ENCODE measurements around the gene KCNG4. TPM values are rescaled to one million over a fixed set of nuclear protein-coding genes. Genes with fewer than 3 reads are reported as not detected.

The KCNG4 gene
- total and polyA plus RNA-seq, 2 of the 8 experiments (the other 6 are each of a cell fraction or from before 2014, with no cell fraction given): not detected

GRCh38 chr16:84260766-84261554 is 21.1 kb upstream of the KCNG4 start:
- Histone ChIP-seq H3K4me3 (ENCODE audit: extremely low read depth in 1 of 4, insufficient read depth in 2 of 4, low read depth in 3 of 4, low read length in 4 of 4) (no peak overlapping the region), H3K36me3 (ENCODE audit: control insufficient read depth in 2 of 4, insufficient read depth in 4 of 4, low read length in 3 of 4) (no peaks in the 10 kb centered on the region), H2BK15ac (ENCODE audit: low read length) (no peak overlapping the region), H3K14ac (ENCODE audit: insufficient read length) (no peak overlapping the region), H3K23me2 (ENCODE audit: low read depth, low read length) (no peaks in the 10 kb centered on the region; the same call in 1 of the 2 replicates), H4K5ac (ENCODE audit: insufficient read length, low read depth, low read length) (no peak overlapping the region), H3K9me3 (ENCODE audit: insufficient read depth in 2 of 2, low read depth in 1 of 2, low read length in 1 of 2) (no peaks in the 10 kb centered on the region), H3K79me2 (ENCODE audit: control insufficient read depth in 1 of 2, insufficient read depth in 2 of 2, low read length in 2 of 2) (no peaks in the 10 kb centered on the region; a peak in 1 of 4 replicates), H3K4ac (replicated peaks; ENCODE audit: insufficient read length, low read depth, low read length) (no peak overlapping the region), H3K27ac (ENCODE audit: low read depth, low read length) (no peak overlapping the region), H4K91ac (replicated peaks; ENCODE audit: insufficient read length, low read length) (no peak overlapping the region), H2BK20ac (ENCODE audit: low read length) (no peak overlapping the region), H2BK120ac (replicated peaks; ENCODE audit: low read depth, low read length) (no peak overlapping the region), H4K8ac (ENCODE audit: extremely low read depth, insufficient read depth, low read length) (no peak overlapping the region), H3K56ac (replicated peaks; ENCODE audit: insufficient read length, low read depth, low read length) (no peak overlapping the region), H3K18ac (ENCODE audit: extremely low read depth, low read length) (no peak overlapping the region), H3K79me1 (ENCODE audit: low read depth, low read length) (no peaks in the 10 kb centered on the region), H3K27me3 (replicated peaks in 1 of 4; ENCODE audit: control insufficient read depth in 3 of 4, extremely low read depth in 1 of 4, insufficient read depth in 3 of 4, low read length in 3 of 4) (no peaks in the 10 kb centered on the region), H4K20me1 (replicated peaks in 1 of 2; ENCODE audit: control insufficient read depth in 1 of 2, insufficient read depth in 2 of 2, low read length in 2 of 2) (no peaks in the 10 kb centered on the region), H2BK12ac (ENCODE audit: low read depth, low read length) (no peak overlapping the region), H2AFZ (ENCODE audit: low read length) (0 out of 2 replicates have a peak overlapping the region, but pooled peaks have one; percentile 9), H2BK5ac (ENCODE audit: low read depth, low read length) (no peak overlapping the region), H3K4me1 (replicated peaks in 1 of 4; ENCODE audit: control insufficient read depth in 3 of 4, insufficient read depth in 4 of 4, low read length in 3 of 4) (no peaks in the 10 kb centered on the region), H3K9ac (replicated peaks in 1 of 4; ENCODE audit: extremely low read depth in 1 of 4, low read depth in 3 of 4, low read length in 3 of 4) (no peak overlapping the region), H3K4me2 (ENCODE audit: insufficient read depth in 1 of 2, low read depth in 2 of 2, low read length in 2 of 2) (no peak overlapping the region), H3K23ac (ENCODE audit: insufficient read length) (no peak overlapping the region), H2AK5ac (ENCODE audit: low read depth, low read length) (no peak overlapping the region)
- 83% methylated on average over 23 of the region's 23 CpGs; no CpG with 5 or more reads in 1 of the 2 experiments for WGBS, 2 experiments (ENCODE audit: extremely low coverage in 1 of 2, insufficient coverage in 1 of 2, insufficient read length in 1 of 2, insufficient replicate concordance in 2 of 2, low coverage in 1 of 2, low lambda C conversion rate in 2 of 2, missing lambda C conversion rate in 1 of 2)
- FAIRE-seq (no peak), DNase-seq (ENCODE audit: low read depth in 1 of 2, low spot score in 2 of 2) (no peak)
- CTCF ChIA-PET (ENCODE audit: partially characterized antibody): interaction anchor here (1.1 to 4.6 kb wide), 6 partner anchors 11 to 411 kb away, joined by 4 to 26 read pairs (median 5); partner anchors contain the start of gene TAF1C
- POLR2A ChIA-PET (ENCODE audit: partially characterized antibody): no interaction called here
- no peak for TF ChIP-seq MAX (IDR thresholded peaks at IDR 0.05)
- TF ChIP-seq NRF1 (IDR thresholded peaks at IDR 0.05; ENCODE audit: low read depth, low read length): no peak
- TF ChIP-seq ATF2 (IDR thresholded peaks at IDR 0.05; ENCODE audit: low read length): no peak
- TF ChIP-seq SIX5 (IDR thresholded peaks at IDR 0.05; ENCODE audit: low read depth, low read length): no peak
- TF ChIP-seq KDM5A (IDR thresholded peaks at IDR 0.05; ENCODE audit: low read length): no peak
- TF ChIP-seq CHD2 (IDR thresholded peaks at IDR 0.05; ENCODE audit: low read length): no peak
- TF ChIP-seq SIRT6 (IDR thresholded peaks at IDR 0.05; ENCODE audit: low read length): no peak
- TF ChIP-seq USF2 (IDR thresholded peaks at IDR 0.05; ENCODE audit: low read length): no peak
- TF ChIP-seq TAF1 (IDR thresholded peaks at IDR 0.05; ENCODE audit: low read depth, low read length): no peak
- TF ChIP-seq SRF (IDR thresholded peaks at IDR 0.05; ENCODE audit: low read depth, low read length): no peak
- TF ChIP-seq YY1 (IDR thresholded peaks at IDR 0.05; ENCODE audit: low read depth, low read length): no peak

Data from H1 (cell line).